IMR-90 (cell line): ENCODE measurements around the gene TNNI3K. TPM values are rescaled to one million over a fixed set of nuclear protein-coding genes. Genes with fewer than 3 reads are reported as not detected.

ENCODE experiments used
- ATAC-seq: fragments of 200-7000 bp; cut with Tn5 transposase; 2 replicates; pipeline ENCODE4 v1.9.1; 2020; ENCODE audit warnings: low read depth, mild to moderate bottlenecking, moderate library complexity
- BruUV-seq: library from RNA; stranded (reverse); fragments of 400-500 nt; replicated peaks from 2 replicates; lab custom pipeline; 2021; lab: Mats Ljungman, UMichigan
- CTCF ChIA-PET: fragments of 300-600 bp; formaldehyde crosslinking; extraction: SDS; loops from one replicate; lab custom pipeline; 2021; ENCODE audit warnings: antibody characterized with exemption; lab: Yijun Ruan, JAX
- POLR2A ChIA-PET: fragments of 300-600 bp; sonication (Branson Sonifier 250); formaldehyde crosslinking; loops from one replicate; lab custom pipeline; 2022; ENCODE audit warnings: antibody characterized with exemption; ENCODE audit not compliant: unreplicated experiment; lab: Charles Lee
- DNase-seq: peaks from one replicate; pipeline ENCODE4 v3.0.0; 2013
- H2AFZ ChIP-seq: replicated peaks from 2 replicates; pipeline ENCODE3; 2013; ENCODE audit warnings: low read length, mild to moderate bottlenecking; ENCODE audit not compliant: poor library complexity
- H2AK5ac ChIP-seq: 2 replicates; pipeline ENCODE4 v1.6.1; 2013; ENCODE audit warnings: low read depth, low read length, inconsistent platforms
- H2AK9ac ChIP-seq: replicated peaks from 2 replicates; pipeline ENCODE3; 2013; ENCODE audit warnings: mild to moderate bottlenecking, low read depth, low read length, moderate library complexity; ENCODE audit not compliant: poor library complexity
- H2BK120ac ChIP-seq: 2 replicates; pipeline ENCODE4 v1.6.1; 2013; ENCODE audit warnings: low read depth, low read length, inconsistent platforms
- H2BK15ac ChIP-seq: 3 replicates; pipeline ENCODE4 v1.6.1; 2013; ENCODE audit warnings: low read depth, low read length, inconsistent platforms
- H2BK20ac ChIP-seq: 2 replicates; pipeline ENCODE4 v1.6.1; 2013; ENCODE audit warnings: low read depth, mild to moderate bottlenecking, inconsistent platforms, low read length, moderate library complexity
- H2BK5ac ChIP-seq: 2 replicates; pipeline ENCODE4 v1.6.1; 2013; ENCODE audit warnings: mild to moderate bottlenecking, low read depth, low read length, inconsistent platforms; ENCODE audit not compliant: poor library complexity, severe bottlenecking
- H3K14ac ChIP-seq: replicated peaks from 2 replicates; pipeline ENCODE4 v1.6.1; 2013; ENCODE audit warnings: low read depth, low read length, inconsistent platforms
- H3K18ac ChIP-seq: 2 replicates; pipeline ENCODE4 v1.6.1; 2013; ENCODE audit warnings: low read depth, low read length, control low read depth
- H3K23ac ChIP-seq: 2 replicates; pipeline ENCODE4 v1.6.1; 2013; ENCODE audit warnings: low read depth, low read length, inconsistent platforms
- H3K27ac ChIP-seq: 2 replicates; pipeline ENCODE4 v1.5.1; 2013; ENCODE audit warnings: mild to moderate bottlenecking, control low read depth, low read length; ENCODE audit not compliant: insufficient read depth
- H3K27me3 ChIP-seq: 2 replicates; pipeline ENCODE4 v1.6.1; 2013; ENCODE audit warnings: low read length; ENCODE audit not compliant: control insufficient read depth, insufficient read depth
- H3K36me3 ChIP-seq: 2 replicates; pipeline ENCODE4 v1.6.1; 2013; ENCODE audit warnings: low read length, mixed read lengths; ENCODE audit not compliant: control insufficient read depth, insufficient read depth
- H3K4ac ChIP-seq: 2 replicates; pipeline ENCODE4 v1.6.1; 2013; ENCODE audit warnings: low read depth, low read length, inconsistent platforms
- H3K4me1 ChIP-seq: 2 replicates; pipeline ENCODE4 v1.6.1; 2013; ENCODE audit warnings: low read length, mixed read lengths; ENCODE audit not compliant: control insufficient read depth, insufficient read depth
- H3K4me2 ChIP-seq: 2 replicates; pipeline ENCODE4 v1.6.1; 2013; ENCODE audit warnings: low read depth, mild to moderate bottlenecking, control low read depth, low read length, moderate library complexity
- H3K4me3 ChIP-seq: 2 replicates; pipeline ENCODE4 v1.5.1; 2013; ENCODE audit warnings: low read depth, mild to moderate bottlenecking, control low read depth, low read length, moderate library complexity; ENCODE audit not compliant: insufficient read depth
- H3K56ac ChIP-seq: 2 replicates; pipeline ENCODE4 v1.6.1; 2013; ENCODE audit warnings: low read length, inconsistent platforms; ENCODE audit not compliant: insufficient read depth; ENCODE audit errors: extremely low read depth
- H3K79me1 ChIP-seq, 2 experiments: 2 replicates each; pipeline ENCODE4 v1.6.1; 2013; ENCODE audit warnings: low read length in 2 of 2, inconsistent platforms in 1 of 2, low read depth in 1 of 2
- H3K9ac ChIP-seq: 2 replicates; pipeline ENCODE4 v1.6.1; 2013; ENCODE audit warnings: low read depth, low read length, control low read depth
- H3K9me1 ChIP-seq: 2 replicates; pipeline ENCODE4 v1.6.1; 2013; ENCODE audit warnings: low read length, inconsistent platforms; ENCODE audit not compliant: insufficient read depth
- H3K9me3 ChIP-seq: 2 replicates; pipeline ENCODE4 v1.6.1; 2013; ENCODE audit warnings: low read length; ENCODE audit not compliant: control insufficient read depth, insufficient read depth
- H4K20me1 ChIP-seq: 2 replicates; pipeline ENCODE4 v1.6.1; 2013; ENCODE audit warnings: low read length, inconsistent platforms; ENCODE audit not compliant: insufficient read depth
- H4K5ac ChIP-seq: 2 replicates; pipeline ENCODE4 v1.6.1; 2013; ENCODE audit warnings: mild to moderate bottlenecking, low read depth, low read length, control low read depth
- H4K8ac ChIP-seq, 2 experiments: 2 replicates each; pipeline ENCODE4 v1.6.1; 2013; ENCODE audit warnings: low read depth in 2 of 2, low read length in 2 of 2, control low read depth in 1 of 2, inconsistent platforms in 1 of 2
- H4K91ac ChIP-seq: 2 replicates; pipeline ENCODE4 v1.6.1; 2013; ENCODE audit warnings: low read depth, low read length, inconsistent platforms; ENCODE audit not compliant: insufficient read depth
- ELK1 ChIP-seq: fragments of 150-350 bp; IDR thresholded peaks from 2 replicates; pipeline ENCODE4 v1.6.1; 2016; ENCODE audit warnings: low read depth, mild to moderate bottlenecking, low read length, moderate library complexity, borderline replicate concordance
- FOS ChIP-seq: fragments of 150-350 bp; IDR thresholded peaks from 2 replicates; pipeline ENCODE4 v1.6.1; 2016; ENCODE audit warnings: low read depth, low read length
- MAZ ChIP-seq: IDR thresholded peaks from 2 replicates; pipeline ENCODE4 v1.6.1; 2012; ENCODE audit warnings: low read depth, mild to moderate bottlenecking, low read length, improper control_type of control experiment, moderate library complexity, borderline replicate concordance
- MXI1 ChIP-seq: IDR thresholded peaks from 2 replicates; pipeline ENCODE4 v1.6.1; 2012; ENCODE audit warnings: low read depth, mild to moderate bottlenecking, low read length, moderate library complexity, borderline replicate concordance
- SMC3 ChIP-seq: fragments of 150-350 bp; IDR thresholded peaks from 2 replicates; pipeline ENCODE4 v1.6.1; 2016; ENCODE audit warnings: low read depth, mild to moderate bottlenecking, antibody characterized with exemption, low read length, moderate library complexity
- WGBS, 2 experiments: methylation state at CpG; one replicate each; pipeline versions ENCODE4 v1.1.5 to v1.1.7; 2013; ENCODE audit warnings: missing lambda C conversion rate in 2 of 2; ENCODE audit not compliant: insufficient read length in 1 of 2; ENCODE audit errors: extremely low coverage in 2 of 2; 5-methylcytosine and 5-hydroxymethylcytosine counted together
- dilution Hi-C: fragments of 300-500 bp; cut with HindIII; formaldehyde crosslinking; loops from one replicate; pipeline ENCODE4 v1.14.3; 2018; ENCODE audit warnings: low sequenced_read_pairs; ENCODE audit not compliant: unreplicated experiment
- in situ Hi-C: fragments of 300-500 bp; cut with MboI; formaldehyde crosslinking; loops from 3 replicates; pipeline ENCODE4 v1.14.3; 2019; ENCODE audit warnings: low sequenced_read_pairs, inconsistent platforms, mixed read lengths
- intact Hi-C: fragments of 100-400 bp; cut with micrococcal nuclease; formaldehyde crosslinking; loops from 2 replicates; pipeline ENCODE4 v1.10.0; 2022
- polyA plus RNA-seq, 3 experiments: library from polyadenylated mRNA; depleted of rRNA; stranded (reverse); fragments of >200 nt; gene quantifications; 2 replicates each; pipeline ENCODE4 v1.2.3, GENCODE V29; 2012; ENCODE audit warnings: low replicate concordance in 1 of 3
- total RNA-seq: library from RNA; depleted of rRNA; stranded (reverse); fragments of >200 nt; gene quantifications from 2 replicates; pipeline ENCODE4 v1.2.3, GENCODE V29; 2012

Gene TNNI3K
- total and polyA plus RNA-seq, 2 of the 4 experiments (the other 2 are of a cell fraction) = 0.90 to 1.3 TPM

GRCh38 chr1:74584185-74584584 lies 349.0 kb downstream of the TNNI3K start:
- in situ Hi-C loops (no loop called here), dilution Hi-C loops (no loop called here), intact Hi-C loops (loop anchor here (10.0 kb wide), 1 partner anchor 151 kb away; the partner anchor contains the start of genes CRYZ and TYW3)
- Histone ChIP-seq H2BK15ac (no peak overlapping the region), H2AK5ac (no peak overlapping the region), H3K4ac (no peak overlapping the region), H2AK9ac (no peak overlapping the region), H2BK120ac (no peak overlapping the region), H2BK20ac (no peak overlapping the region), H3K14ac (no peak overlapping the region), H3K9ac (no peak overlapping the region), H4K20me1 (no peaks in the 10 kb centered on the region), H3K4me1 (no peaks in the 10 kb centered on the region), H3K4me2 (no peak overlapping the region), H4K91ac (no peak overlapping the region), H3K18ac (no peak overlapping the region), H3K23ac (no peak overlapping the region), H3K56ac (no peak overlapping the region), H3K4me3 (no peak overlapping the region), H4K5ac (no peak overlapping the region), H3K9me1 (no peaks in the 10 kb centered on the region), H3K36me3 (no peaks in the 10 kb centered on the region), H3K9me3 (no peaks in the 10 kb centered on the region), H2BK5ac (no peak overlapping the region), H3K79me1 (no peaks in the 10 kb centered on the region), H3K27ac (no peak overlapping the region), H3K27me3 (no peaks in the 10 kb centered on the region), H2AFZ (no peak overlapping the region), H4K8ac (no peak overlapping the region)
- WGBS, 2 experiments = 0% methylated on average over 1 of the region's 2 CpGs; no CpG with 5 or more reads in 1 of the 2 experiments
- no peak for TF ChIP-seq FOS
- no peak for TF ChIP-seq ELK1
- TF ChIP-seq SMC3 = no peak
- no peak for TF ChIP-seq MAZ
- no peak for TF ChIP-seq MXI1
- ATAC-seq (peak; percentile 68), DNase-seq (peak; percentile 0)
- BruUV-seq = no TSS peak
- ChIA-PET CTCF (no interaction called here), POLR2A (no interaction called here)
